Ishikawa (cell line): Measurements from ENCODE around the gene NDOR1.

ENCODE experiments used
- CREB1 ChIP-seq: IDR thresholded peaks from 2 replicates; pipeline ENCODE4 v1.6.1; 2012; ENCODE audit warnings: low read depth
- EP300 ChIP-seq: IDR thresholded peaks from 2 replicates; pipeline ENCODE4 v1.6.1; 2012; ENCODE audit warnings: borderline replicate concordance
- FOXM1 ChIP-seq: IDR thresholded peaks from 2 replicates; pipeline ENCODE4 v1.6.1; 2012; ENCODE audit warnings: low read depth, borderline replicate concordance
- MAX ChIP-seq: IDR thresholded peaks from 2 replicates; pipeline ENCODE4 v1.6.1; 2012
- RAD21 ChIP-seq: IDR thresholded peaks from 2 replicates; pipeline ENCODE4 v1.6.1; 2012; ENCODE audit warnings: low read depth
- REST ChIP-seq: IDR thresholded peaks from 2 replicates; pipeline ENCODE4 v1.6.1; 2012; ENCODE audit warnings: low read depth, mild to moderate bottlenecking
- TAF1 ChIP-seq: IDR thresholded peaks from 2 replicates; pipeline ENCODE4 v1.6.1; 2012; ENCODE audit warnings: low read depth, mild to moderate bottlenecking
- TEAD4 ChIP-seq: IDR thresholded peaks from 2 replicates; pipeline ENCODE4 v1.6.1; 2012
- YY1 ChIP-seq: IDR thresholded peaks from 2 replicates; pipeline ENCODE4 v1.6.1; 2012; ENCODE audit warnings: low read depth

- TF ChIP-seq EP300 (no peak), YY1 (no peak), TEAD4 (no peak), TAF1 (no peak), REST (no peak), MAX (no peak), CREB1 (no peak), RAD21 (no peak), FOXM1 (no peak)
These were observed 46.9 kb upstream of the NDOR1 start for GRCh38 chr9:137158625-137159024.
